ENCODE measurements around the gene STEAP2. TPM values are rescaled to one million over a fixed set of nuclear protein-coding genes. Genes with fewer than 3 reads are reported as not detected.

STEAP2 gene
- total and polyA plus RNA-seq, 2 donors, result 3.4 to 11.4 TPM

DNA sequence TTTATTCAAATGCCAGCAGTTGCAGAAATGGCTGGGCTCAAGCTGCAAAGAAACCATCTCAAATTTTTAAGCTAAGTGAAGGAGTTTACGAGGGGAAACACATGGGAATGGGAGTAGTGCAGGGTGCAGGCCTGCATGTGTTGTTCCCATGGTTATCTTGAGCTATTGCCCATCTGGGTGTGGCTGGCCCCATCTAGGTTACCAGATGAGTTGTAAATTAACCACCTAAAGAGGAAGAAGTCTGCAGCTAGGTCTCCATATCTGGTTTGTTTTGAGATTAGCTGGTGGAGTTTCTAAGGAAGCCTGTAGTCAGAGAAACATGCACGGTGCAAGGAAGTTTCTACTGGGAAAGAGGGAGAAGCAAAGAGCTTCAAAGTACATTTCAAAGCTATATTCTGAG lies 23.3 kb upstream of the STEAP2 start:
- WGBS, result 19% methylated on average over 2 of the region's 2 CpGs
- DNase-seq (ENCODE audit: low read depth in 6 of 9, low spot score in 9 of 9), result no peak

DNA sequence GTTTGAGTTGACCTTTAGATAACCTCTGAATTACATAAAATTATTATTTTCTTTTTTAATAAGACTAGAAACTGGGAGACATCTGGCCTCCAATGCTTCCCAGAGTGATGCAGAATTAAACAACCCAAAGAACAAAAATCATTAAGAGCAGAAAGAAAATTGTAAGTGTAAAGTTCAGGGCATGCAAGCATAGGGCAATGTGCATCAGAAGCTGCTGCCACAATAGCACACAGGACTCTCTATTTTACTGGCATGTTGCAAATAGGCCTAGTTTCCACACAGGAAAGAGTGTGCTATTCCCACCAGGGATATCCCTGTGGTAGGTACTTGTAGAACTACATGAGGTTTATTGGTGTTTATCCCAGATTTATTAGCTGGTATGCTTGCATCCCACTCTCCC lies 20.5 kb upstream of the STEAP2 start:
- DNase-seq (ENCODE audit: low read depth in 6 of 9, low spot score in 9 of 9), result no peak
- Histone ChIP-seq H3K36me3 (ENCODE audit: control insufficient read depth in 2 of 2, insufficient read depth in 2 of 2, low read length in 1 of 2) (no peaks in the 10 kb centered on the region), H3K9me3 (ENCODE audit: control insufficient read depth in 2 of 2, insufficient read depth in 1 of 2, low read length in 1 of 2) (no peaks in the 10 kb centered on the region), H3K27me3 (ENCODE audit: control insufficient read depth in 2 of 2, insufficient read depth in 1 of 2, low read length in 1 of 2) (no peaks in the 10 kb centered on the region), H3K4me3 (ENCODE audit: low read length in 2 of 2) (no peak overlapping the region), H3K27ac (ENCODE audit: low read depth in 1 of 2, low read length in 1 of 2) (no peak overlapping the region), H3K4me1 (ENCODE audit: control insufficient read depth in 2 of 2, insufficient read depth in 2 of 2, low read length in 2 of 2) (no peaks in the 10 kb centered on the region)

More for the DNA sequence above, 23.3 kb upstream of the STEAP2 start:
- Histone ChIP-seq H3K4me1 (ENCODE audit: control insufficient read depth in 2 of 2, insufficient read depth in 2 of 2, low read length in 2 of 2) (no peaks in the 10 kb centered on the region), H3K4me3 (ENCODE audit: low read length in 2 of 2) (no peak overlapping the region), H3K36me3 (ENCODE audit: control insufficient read depth in 2 of 2, insufficient read depth in 2 of 2, low read length in 1 of 2) (no peaks in the 10 kb centered on the region), H3K27ac (ENCODE audit: low read depth in 1 of 2, low read length in 1 of 2) (no peak overlapping the region), H3K27me3 (ENCODE audit: control insufficient read depth in 2 of 2, insufficient read depth in 1 of 2, low read length in 1 of 2) (no peaks in the 10 kb centered on the region), H3K9me3 (ENCODE audit: control insufficient read depth in 2 of 2, insufficient read depth in 1 of 2, low read length in 1 of 2) (no peaks in the 10 kb centered on the region)

DNA sequence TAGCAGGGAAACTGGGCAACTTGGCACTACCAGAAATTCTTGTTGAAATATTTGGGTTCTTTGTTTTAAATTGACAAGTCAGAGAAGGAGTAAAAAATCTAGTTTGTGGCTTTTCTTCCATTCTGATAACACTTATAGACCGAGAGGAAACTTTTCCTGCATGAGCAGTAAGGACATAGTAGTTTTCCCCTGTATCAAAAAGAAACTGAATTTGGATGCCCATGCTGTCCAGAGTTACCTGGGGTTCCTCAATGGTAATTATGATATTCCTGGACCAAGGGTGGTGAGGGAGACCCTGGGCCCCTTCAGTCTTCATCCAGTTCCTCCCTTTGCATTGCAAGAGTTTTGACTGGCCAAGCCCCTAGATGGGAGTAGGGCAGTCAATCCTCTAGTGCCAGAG lies 19.9 kb upstream of the STEAP2 start:
- WGBS, result 87% methylated on average over 1 of the region's 1 CpG
- no peaks in the 10 kb centered on the region for H3K36me3 ChIP-seq (ENCODE audit: control insufficient read depth in 2 of 2, insufficient read depth in 2 of 2, low read length in 1 of 2)
- no peak for DNase-seq (ENCODE audit: low read depth in 6 of 9, low spot score in 9 of 9)

DNA sequence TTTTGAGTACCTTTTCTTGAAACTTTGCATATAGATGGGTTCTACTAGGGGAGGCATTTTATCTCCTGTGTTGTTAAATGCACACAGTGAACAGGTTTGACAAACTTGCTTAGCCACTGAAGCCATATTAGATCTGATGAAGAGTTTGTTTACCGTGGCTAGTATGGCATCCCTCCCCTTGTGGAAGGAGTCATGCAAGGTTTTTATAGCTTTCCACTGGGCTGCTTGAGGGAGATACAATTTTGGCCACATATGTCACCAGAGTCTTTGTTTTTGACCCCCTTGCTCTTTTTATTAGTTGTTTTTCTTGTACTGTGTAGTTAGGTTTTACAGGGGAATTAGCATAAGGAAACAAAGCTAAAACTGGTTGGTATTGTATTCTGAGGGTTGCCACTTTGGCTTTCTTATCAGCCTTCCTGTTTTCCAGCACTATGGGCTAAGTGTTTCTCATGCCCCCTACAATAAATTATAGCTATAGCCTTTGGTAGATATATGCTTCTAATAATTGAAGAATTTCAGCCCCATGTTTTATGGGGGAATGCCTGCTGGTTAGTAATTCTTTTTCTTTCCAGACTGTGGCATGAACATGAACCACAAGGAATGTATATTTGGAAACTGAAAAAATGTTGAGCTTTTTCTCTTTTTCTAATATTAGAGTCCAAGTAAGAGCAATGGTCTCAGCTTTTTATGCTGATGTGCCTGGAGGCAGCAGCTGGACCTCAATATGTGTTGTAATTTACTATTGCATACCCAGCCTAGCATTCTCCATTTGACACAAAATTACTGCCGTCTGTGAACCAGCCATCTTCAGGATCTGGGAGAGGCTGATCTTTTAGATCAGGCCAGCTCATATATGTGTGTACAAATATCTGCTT lies 18.4 kb upstream of the STEAP2 start:
- Histone ChIP-seq H3K4me3 (ENCODE audit: low read length in 2 of 2) (no peak overlapping the region), H3K27me3 (ENCODE audit: control insufficient read depth in 2 of 2, insufficient read depth in 1 of 2, low read length in 1 of 2) (no peaks in the 10 kb centered on the region), H3K36me3 (ENCODE audit: control insufficient read depth in 2 of 2, insufficient read depth in 2 of 2, low read length in 1 of 2) (no peaks in the 10 kb centered on the region), H3K4me1 (ENCODE audit: control insufficient read depth in 2 of 2, insufficient read depth in 2 of 2, low read length in 2 of 2) (no peaks in the 10 kb centered on the region), H3K9me3 (ENCODE audit: control insufficient read depth in 2 of 2, insufficient read depth in 1 of 2, low read length in 1 of 2) (no peaks in the 10 kb centered on the region), H3K27ac (ENCODE audit: low read depth in 1 of 2, low read length in 1 of 2) (no peak overlapping the region)
- 70% methylated on average over 2 of the region's 2 CpGs for WGBS
- no peak for DNase-seq (ENCODE audit: low read depth in 6 of 9, low spot score in 9 of 9)

More for the DNA sequence above, 19.9 kb upstream of the STEAP2 start:
- Histone ChIP-seq H3K27me3 (ENCODE audit: control insufficient read depth in 2 of 2, insufficient read depth in 1 of 2, low read length in 1 of 2) (no peaks in the 10 kb centered on the region), H3K27ac (ENCODE audit: low read depth in 1 of 2, low read length in 1 of 2) (no peak overlapping the region), H3K4me1 (ENCODE audit: control insufficient read depth in 2 of 2, insufficient read depth in 2 of 2, low read length in 2 of 2) (no peaks in the 10 kb centered on the region), H3K9me3 (ENCODE audit: control insufficient read depth in 2 of 2, insufficient read depth in 1 of 2, low read length in 1 of 2) (no peaks in the 10 kb centered on the region), H3K4me3 (ENCODE audit: low read length in 2 of 2) (no peak overlapping the region)

DNA sequence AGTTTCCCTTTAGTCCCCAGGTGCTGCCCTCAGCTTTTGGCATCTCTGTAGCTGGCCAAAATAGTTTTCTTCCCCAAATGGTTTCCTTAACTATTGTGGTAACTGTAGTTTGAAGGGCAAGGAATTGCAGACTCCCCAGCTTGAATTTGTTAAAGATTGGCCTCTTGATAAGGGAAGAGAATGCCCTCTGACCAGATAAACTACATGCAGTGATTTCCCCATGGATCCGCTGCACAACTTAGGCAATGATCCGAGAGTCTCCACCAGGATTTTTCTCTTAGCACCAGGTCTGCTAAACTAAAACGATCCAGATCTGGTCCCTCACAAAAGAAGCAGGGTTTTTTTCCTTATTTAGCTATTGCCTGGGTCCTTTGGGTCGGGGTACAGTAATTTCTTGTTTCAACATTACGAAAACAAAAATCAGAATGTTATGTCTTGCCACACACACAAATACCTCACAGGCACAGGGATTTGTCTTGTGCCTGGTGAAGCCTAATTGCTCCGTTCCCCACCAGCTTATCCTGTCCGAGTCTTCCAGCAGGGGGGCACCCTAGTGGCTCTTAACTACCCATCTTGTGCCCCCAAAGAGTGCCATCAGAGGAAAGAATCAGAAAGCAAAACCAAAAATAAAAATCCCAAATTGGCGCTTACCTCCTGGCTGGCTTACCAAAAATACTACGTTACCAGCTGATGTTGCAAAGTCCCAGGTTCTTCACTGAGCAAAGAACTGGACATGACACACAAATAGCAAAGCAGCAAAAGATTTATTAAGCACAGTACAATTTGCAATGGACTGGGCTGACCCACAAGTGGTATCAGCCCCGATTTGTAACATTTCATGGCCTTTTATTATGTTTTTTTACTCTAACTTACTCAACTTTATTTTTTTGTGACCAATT lies 16.4 kb upstream of the STEAP2 start:
- WGBS, result 89% methylated on average over 10 of the region's 10 CpGs
- H3K36me3 ChIP-seq (ENCODE audit: control insufficient read depth in 2 of 2, insufficient read depth in 2 of 2, low read length in 1 of 2), result no peaks in the 10 kb centered on the region
- no peak overlapping the region for H3K27ac ChIP-seq (ENCODE audit: low read depth in 1 of 2, low read length in 1 of 2)
- no peak overlapping the region for H3K4me3 ChIP-seq (ENCODE audit: low read length in 2 of 2)
- no peak for DNase-seq (ENCODE audit: low read depth in 6 of 9, low spot score in 9 of 9)
- H3K4me1 ChIP-seq (ENCODE audit: control insufficient read depth in 2 of 2, insufficient read depth in 2 of 2, low read length in 2 of 2), result no peaks in the 10 kb centered on the region
- no peaks in the 10 kb centered on the region for H3K27me3 ChIP-seq (ENCODE audit: control insufficient read depth in 2 of 2, insufficient read depth in 1 of 2, low read length in 1 of 2)
- no peaks in the 10 kb centered on the region for H3K9me3 ChIP-seq (ENCODE audit: control insufficient read depth in 2 of 2, insufficient read depth in 1 of 2, low read length in 1 of 2)

DNA sequence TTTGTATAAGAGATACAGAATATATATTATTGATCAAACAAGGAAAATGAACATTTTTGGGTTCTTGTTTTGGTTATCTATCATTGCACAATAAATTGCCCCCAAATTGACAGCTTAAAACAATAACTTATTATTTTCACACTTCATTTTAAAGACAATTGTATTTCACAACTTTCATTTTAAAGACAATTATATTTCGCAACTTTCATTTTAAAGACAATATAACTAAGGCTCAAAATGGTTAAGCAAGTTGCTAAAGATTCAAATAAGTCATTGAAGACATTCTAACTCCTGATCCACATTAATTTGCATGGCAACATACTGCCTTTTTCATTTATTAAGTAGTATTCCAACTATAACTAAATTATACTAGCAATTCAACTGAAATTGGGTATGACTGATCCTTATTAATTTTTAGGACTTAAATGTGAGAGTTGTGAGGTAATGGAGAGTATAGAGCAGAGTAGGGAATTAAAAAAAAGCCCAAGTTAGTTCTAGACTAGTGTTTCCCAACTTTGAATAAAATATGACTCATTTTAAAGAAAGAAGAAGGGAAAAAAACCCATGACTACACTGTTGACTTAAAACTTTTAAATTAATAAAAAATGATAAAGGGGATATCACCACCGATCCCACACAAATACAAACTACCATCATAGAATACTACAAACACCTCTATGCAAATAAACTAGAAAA lies 9.9 kb upstream of the STEAP2 start:
- Histone ChIP-seq H3K36me3 (ENCODE audit: control insufficient read depth in 2 of 2, insufficient read depth in 2 of 2, low read length in 1 of 2) (no peaks in the 10 kb centered on the region), H3K4me1 (ENCODE audit: control insufficient read depth in 2 of 2, insufficient read depth in 2 of 2, low read length in 2 of 2) (no peaks in the 10 kb centered on the region), H3K27me3 (ENCODE audit: control insufficient read depth in 2 of 2, insufficient read depth in 1 of 2, low read length in 1 of 2) (no peaks in the 10 kb centered on the region), H3K27ac (ENCODE audit: low read depth in 1 of 2, low read length in 1 of 2) (no peak overlapping the region), H3K4me3 (ENCODE audit: low read length in 2 of 2) (no peak overlapping the region), H3K9me3 (ENCODE audit: control insufficient read depth in 2 of 2, insufficient read depth in 1 of 2, low read length in 1 of 2) (no peaks in the 10 kb centered on the region)
- no peak for DNase-seq (ENCODE audit: low read depth in 6 of 9, low spot score in 9 of 9)
- 94% methylated on average over 2 of the region's 2 CpGs for WGBS

DNA sequence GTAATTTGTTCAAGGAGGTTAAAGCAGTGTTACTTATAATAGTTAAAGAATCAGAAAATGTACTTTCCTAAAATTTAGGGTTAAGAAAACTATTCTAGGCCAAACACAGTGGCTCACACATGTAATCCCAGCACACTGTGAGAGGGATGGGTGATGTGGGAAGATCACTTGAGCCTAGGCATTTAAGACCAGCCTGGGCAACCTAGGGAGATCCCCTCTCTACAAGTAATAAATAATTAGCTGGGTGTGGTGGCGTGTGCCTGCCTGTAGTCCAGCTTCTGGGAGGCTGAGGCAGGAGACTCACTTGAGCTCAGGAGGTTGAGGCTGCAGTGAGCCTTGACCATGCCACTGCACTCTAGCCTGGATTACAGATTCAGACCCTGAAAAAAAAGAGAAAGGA lies 3.6 kb upstream of the STEAP2 start:
- DNase-seq (ENCODE audit: low read depth in 6 of 9, low spot score in 9 of 9), result no peak
- H3K9me3 ChIP-seq (ENCODE audit: control insufficient read depth in 2 of 2, insufficient read depth in 1 of 2, low read length in 1 of 2), result no peaks in the 10 kb centered on the region
- H3K4me1 ChIP-seq (ENCODE audit: control insufficient read depth in 2 of 2, insufficient read depth in 2 of 2, low read length in 2 of 2), result no peaks in the 10 kb centered on the region
- H3K27me3 ChIP-seq (ENCODE audit: control insufficient read depth in 2 of 2, insufficient read depth in 1 of 2, low read length in 1 of 2), result peaks cover 17 to 26% of the 10 kb centered on the region in 2 donors
- no peaks in the 10 kb centered on the region for H3K36me3 ChIP-seq (ENCODE audit: control insufficient read depth in 2 of 2, insufficient read depth in 2 of 2, low read length in 1 of 2)
- 93% methylated on average over 1 of the region's 1 CpG for WGBS
- no peak overlapping the region for H3K27ac ChIP-seq (ENCODE audit: low read depth in 1 of 2, low read length in 1 of 2)
- no peak overlapping the region for H3K4me3 ChIP-seq (ENCODE audit: low read length in 2 of 2)

DNA sequence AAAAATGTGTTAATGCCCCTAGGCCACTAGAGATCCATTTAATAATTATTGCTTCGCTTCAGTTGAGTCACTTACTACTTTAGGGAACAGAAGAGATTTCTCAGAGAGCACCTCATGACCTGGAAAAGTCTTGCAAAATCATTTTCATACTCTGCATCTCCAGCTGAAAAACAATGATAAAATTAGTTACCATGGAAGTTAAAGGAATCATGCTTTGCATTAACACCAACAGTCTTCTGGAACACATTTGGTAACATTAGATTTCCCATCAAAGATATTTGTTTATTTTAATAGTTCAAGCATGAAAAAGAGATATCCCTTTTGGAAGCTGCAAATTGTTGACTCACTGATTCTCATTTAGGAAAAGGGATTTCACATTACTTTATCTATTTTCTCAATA lies 1.8 kb upstream of the STEAP2 start:
- WGBS, result 90% methylated on average over 1 of the region's 1 CpG
- no peak for DNase-seq (ENCODE audit: low read depth in 6 of 9, low spot score in 9 of 9)
- Histone ChIP-seq H3K27me3 (ENCODE audit: control insufficient read depth in 2 of 2, insufficient read depth in 1 of 2, low read length in 1 of 2) (peaks cover 17 to 28% of the 10 kb centered on the region in 2 donors), H3K9me3 (ENCODE audit: control insufficient read depth in 2 of 2, insufficient read depth in 1 of 2, low read length in 1 of 2) (no peaks in the 10 kb centered on the region), H3K27ac (ENCODE audit: low read depth in 1 of 2, low read length in 1 of 2) (no peak overlapping the region), H3K4me3 (ENCODE audit: low read length in 2 of 2) (no peak overlapping the region), H3K36me3 (ENCODE audit: control insufficient read depth in 2 of 2, insufficient read depth in 2 of 2, low read length in 1 of 2) (no peaks in the 10 kb centered on the region), H3K4me1 (ENCODE audit: control insufficient read depth in 2 of 2, insufficient read depth in 2 of 2, low read length in 2 of 2) (no peaks in the 10 kb centered on the region)

Measured in thymus (tissue), 11 donors.